RWPE1 (cell line): ENCODE measurements around the gene TXNDC11.

Experiments
- CTCF ChIA-PET: fragments of 350-600 bp; sonication (Branson Sonifier 250); formaldehyde crosslinking; extraction: SDS; loops from one replicate; lab custom pipeline; 2021; lab: Yijun Ruan, JAX
- POLR2A ChIA-PET: fragments of 400-600 bp; formaldehyde crosslinking; extraction: SDS; loops from one replicate; lab custom pipeline; 2020; ENCODE audit warnings: antibody characterized with exemption; ENCODE audit not compliant: low non-redundant PET; lab: Yijun Ruan, JAX
- DNase-seq: peaks from one replicate; pipeline ENCODE4 v3.0.0; 2012; ENCODE audit warnings: low spot score
- H3K27ac ChIP-seq: fragments of 450-650 bp; 2 replicates; pipeline ENCODE4 v1.5.1; 2017
- CTCF ChIP-seq: fragments of 450-650 bp; conservative IDR thresholded peaks from 2 replicates; pipeline ENCODE4 v1.5.1; 2017; ENCODE audit warnings: low read depth, mild to moderate bottlenecking

The TXNDC11 gene

GRCh38 chr16:11752856-11753255 lies 10.2 kb upstream of the TXNDC11 start:
- no peak for DNase-seq
- H3K27ac ChIP-seq = no peak overlapping the region
- ChIA-PET CTCF (no interaction called here), POLR2A (no interaction called here)
- no peak for TF ChIP-seq CTCF

GRCh38 chr16:11750056-11750455 lies 7.4 kb upstream of the TXNDC11 start:
- POLR2A ChIA-PET = interaction anchor here (0.7 kb wide), 1 partner anchor 48 kb away, joined by 5 read pairs; no protein-coding TSS in a partner anchor

GRCh38 chr16:11748404-11749254 lies 6.0 kb upstream of the TXNDC11 start:
- POLR2A ChIA-PET = no interaction called here
- DNase-seq = no peak
- TF ChIP-seq CTCF = no peak
- CTCF ChIA-PET = interaction anchor here (0.7 kb wide), 1 partner anchor 209 kb away, joined by 3 read pairs; no protein-coding TSS in a partner anchor
- H3K27ac ChIP-seq = peak overlapping the region; percentile 34; the same call in 1 of the 2 replicates

More at GRCh38 chr16:11750056-11750455, 7.4 kb upstream of the TXNDC11 start:
- TF ChIP-seq CTCF = no peak
- CTCF ChIA-PET = no interaction called here
- DNase-seq = no peak
- H3K27ac ChIP-seq = no peak overlapping the region

- DNase-seq = no peak
- ChIA-PET CTCF (interaction anchor here (0.7 kb wide), 1 partner anchor 208 kb away, joined by 3 read pairs; no protein-coding TSS in a partner anchor), POLR2A (no interaction called here)
- no peak overlapping the region for H3K27ac ChIP-seq
- no peak for TF ChIP-seq CTCF
Observed at GRCh38 chr16:11747949-11748403, 5.3 kb upstream of the TXNDC11 start.

GRCh38 chr16:11744075-11744470 lies 1.4 kb upstream of the TXNDC11 start:
- POLR2A ChIA-PET = interaction anchor here (0.7 kb wide), 1 partner anchor 15 kb away, joined by 4 read pairs; no protein-coding TSS in a partner anchor
- H3K27ac ChIP-seq = peak overlapping the region; percentile 90
- CTCF ChIA-PET = interaction anchor here (0.6 kb wide), 1 partner anchor 89 kb away, joined by 3 read pairs; no protein-coding TSS in a partner anchor
- no peak for DNase-seq
- no peak for TF ChIP-seq CTCF

GRCh38 chr16:11743308-11744074 lies 834 bp upstream of the TXNDC11 start:
- ChIA-PET POLR2A (interaction anchor here (0.7 to 1.2 kb wide), 3 partner anchors 15 to 84 kb away, joined by 3 to 4 read pairs (median 3); no protein-coding TSS in a partner anchor), CTCF (interaction anchor here (0.6 to 1.3 kb wide), 3 partner anchors 88 to 779 kb away, joined by 3 to 6 read pairs (median 3); no protein-coding TSS in a partner anchor)
- no peak for TF ChIP-seq CTCF
- peak overlapping the region; percentile 90 for H3K27ac ChIP-seq
- DNase-seq = no peak
